Tibial nerve (tissue), 4 donors: ENCODE data around the gene OPRD1. TPM values are rescaled to one million over a fixed set of nuclear protein-coding genes. Genes with fewer than 3 reads are reported as not detected.

Experiments used
- DNase-seq, 2 donors: peaks; one replicate each; pipeline ENCODE4 v3.0.0-alpha.2; 2019; ENCODE audit warnings: low spot score in 2 of 2
- H3K27ac ChIP-seq, 4 donors: fragments of 200-600 bp; sonication (generic) in 3 of 4; one replicate each; pipeline ENCODE4 v1.5.1; 2017 to 2019; ENCODE audit warnings: mild to moderate bottlenecking in 1 of 4
- H3K27me3 ChIP-seq, 2 donors: fragments of 200-600 bp; sonication (generic) in 1 of 2; one replicate each; pipeline versions ENCODE4 v1.5.1 to v1.6.0; 2017 to 2019
- H3K36me3 ChIP-seq, 3 donors: fragments of 200-600 bp; sonication (generic); one replicate each; pipeline ENCODE4 v1.5.1; 2018 to 2019
- H3K4me1 ChIP-seq, 4 donors: fragments of 200-600 bp; sonication (generic) in 3 of 4; one replicate each; pipeline ENCODE4 v1.5.1; 2017 to 2019
- H3K4me3 ChIP-seq, 4 donors: fragments of 200-600 bp; sonication (generic) in 3 of 4; one replicate each; pipeline ENCODE4 v1.5.1; 2017 to 2019; ENCODE audit warnings: mild to moderate bottlenecking in 1 of 4, moderate library complexity in 1 of 4
- H3K9me3 ChIP-seq, 4 donors: fragments of 200-600 bp; sonication (generic) in 3 of 4; one replicate each; pipeline ENCODE4 v1.5.1; 2017 to 2019
- EP300 ChIP-seq, 2 donors: sonication (generic); formaldehyde crosslinking; IDR thresholded peaks; one replicate each; pipeline ENCODE4 v1.6.1; 2017; ENCODE audit warnings: antibody characterized with exemption in 2 of 2, mild to moderate bottlenecking in 1 of 2
- POLR2A ChIP-seq, 2 donors: fragments of 450-650 bp; IDR thresholded peaks; one replicate each; pipeline ENCODE4 v1.6.1; 2017; ENCODE audit warnings: antibody characterized with exemption in 2 of 2, mild to moderate bottlenecking in 2 of 2, moderate library complexity in 2 of 2
- WGBS, 2 donors: methylation state at CpG; one replicate each; pipeline ENCODE4 v1.1.5; 2018; 5-methylcytosine and 5-hydroxymethylcytosine counted together
- total RNA-seq, 4 donors: library from RNA; depleted of rRNA; stranded (reverse); fragments of >200 nt; gene quantifications; one replicate each; pipeline ENCODE4 v1.1.0, GENCODE V29; 2016
- TF ChIP-seq, protein P1 (sequence below), 5 experiments: fragments of 200-600 bp in 3 of 5; fragments of 450-650 bp in 2 of 5; sonication (generic) in 3 of 5; IDR thresholded peaks; one replicate each; pipeline ENCODE4 v1.5.1; 2016 to 2019; ENCODE audit warnings: antibody characterized with exemption in 5 of 5, mild to moderate bottlenecking in 3 of 5, moderate library complexity in 2 of 5

OPRD1 gene
- total RNA-seq, 4 donors from 2014 or later, result not detected

DNA sequence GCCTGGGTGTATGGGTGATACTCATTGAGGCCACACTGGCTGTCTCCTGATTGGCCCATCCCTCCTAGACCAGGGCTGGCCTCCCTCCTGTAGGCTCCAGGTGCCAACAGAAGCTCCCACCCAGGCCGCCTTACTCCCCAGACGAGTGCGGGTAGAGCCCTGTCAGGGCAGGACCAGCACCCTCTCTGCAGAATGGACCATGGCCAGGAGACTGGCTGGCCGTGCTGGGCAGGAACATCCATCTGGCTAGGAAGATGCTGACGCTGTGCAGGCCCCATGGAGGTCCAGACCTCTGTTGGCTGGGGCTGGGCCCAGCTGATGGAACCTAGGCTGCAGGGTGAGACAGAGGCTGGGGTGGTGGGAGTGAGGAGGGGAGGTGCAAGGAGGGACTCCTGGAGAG is 77.4 kb downstream of the OPRD1 start:
- no peak overlapping the region for H3K27ac ChIP-seq
- DNase-seq, result no peak
- H3K27me3 ChIP-seq, result peaks cover 0 to 9% of the 10 kb centered on the region in 2 donors
- TF ChIP-seq, protein P1, sequence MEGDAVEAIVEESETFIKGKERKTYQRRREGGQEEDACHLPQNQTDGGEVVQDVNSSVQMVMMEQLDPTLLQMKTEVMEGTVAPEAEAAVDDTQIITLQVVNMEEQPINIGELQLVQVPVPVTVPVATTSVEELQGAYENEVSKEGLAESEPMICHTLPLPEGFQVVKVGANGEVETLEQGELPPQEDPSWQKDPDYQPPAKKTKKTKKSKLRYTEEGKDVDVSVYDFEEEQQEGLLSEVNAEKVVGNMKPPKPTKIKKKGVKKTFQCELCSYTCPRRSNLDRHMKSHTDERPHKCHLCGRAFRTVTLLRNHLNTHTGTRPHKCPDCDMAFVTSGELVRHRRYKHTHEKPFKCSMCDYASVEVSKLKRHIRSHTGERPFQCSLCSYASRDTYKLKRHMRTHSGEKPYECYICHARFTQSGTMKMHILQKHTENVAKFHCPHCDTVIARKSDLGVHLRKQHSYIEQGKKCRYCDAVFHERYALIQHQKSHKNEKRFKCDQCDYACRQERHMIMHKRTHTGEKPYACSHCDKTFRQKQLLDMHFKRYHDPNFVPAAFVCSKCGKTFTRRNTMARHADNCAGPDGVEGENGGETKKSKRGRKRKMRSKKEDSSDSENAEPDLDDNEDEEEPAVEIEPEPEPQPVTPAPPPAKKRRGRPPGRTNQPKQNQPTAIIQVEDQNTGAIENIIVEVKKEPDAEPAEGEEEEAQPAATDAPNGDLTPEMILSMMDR (IDR thresholded peaks at IDR 0.05), result no peak
- TF ChIP-seq EP300 (IDR thresholded peaks at IDR 0.05), result no peak
- TF ChIP-seq POLR2A (IDR thresholded peaks at IDR 0.05), result no peak
- H3K4me3 ChIP-seq, result no peak overlapping the region
- H3K9me3 ChIP-seq, result no peaks in the 10 kb centered on the region
- H3K36me3 ChIP-seq, result no peaks in the 10 kb centered on the region
- H3K4me1 ChIP-seq, result peaks cover 0 to 33% (median 20%) of the 10 kb centered on the region in 4 donors
- WGBS, 2 donors, result 63 to 92% methylated on average over 2 to 4 of the region's 5 CpGs

DNA sequence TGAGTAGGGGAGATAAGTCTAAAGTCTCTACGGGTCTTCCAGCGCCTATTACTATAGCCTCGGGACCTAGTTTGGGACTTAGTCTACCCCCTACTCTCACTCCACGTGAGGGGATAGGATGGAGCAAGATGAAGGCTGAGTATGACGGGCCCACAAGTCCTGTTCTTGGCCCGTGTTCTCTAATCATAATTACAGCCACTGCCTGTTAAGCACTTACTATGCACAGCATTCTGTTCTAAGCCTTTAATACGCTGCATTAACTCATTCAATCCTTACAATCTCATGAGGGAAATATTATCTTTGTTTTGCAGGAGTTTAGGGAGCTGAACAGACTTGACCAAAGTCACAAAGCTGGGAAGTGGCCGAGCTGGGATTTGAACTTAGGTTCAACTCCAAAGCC is 78.5 kb downstream of the OPRD1 start:
- no peaks in the 10 kb centered on the region for H3K36me3 ChIP-seq
- H3K27me3 ChIP-seq, result peaks cover 0 to 9% of the 10 kb centered on the region in 2 donors
- H3K4me3 ChIP-seq, result no peak overlapping the region
- H3K4me1 ChIP-seq, result peaks cover 0 to 24% (median 14%) of the 10 kb centered on the region in 4 donors
- DNase-seq, result no peak
- H3K27ac ChIP-seq, result no peak overlapping the region
- H3K9me3 ChIP-seq, result no peaks in the 10 kb centered on the region
- TF ChIP-seq, protein P1 (IDR thresholded peaks at IDR 0.05), result no peak
- TF ChIP-seq EP300 (IDR thresholded peaks at IDR 0.05) (no peak), POLR2A (IDR thresholded peaks at IDR 0.05) (no peak)
- WGBS, 2 donors, result 74 to 75% methylated on average over 8 of the region's 8 CpGs

DNA sequence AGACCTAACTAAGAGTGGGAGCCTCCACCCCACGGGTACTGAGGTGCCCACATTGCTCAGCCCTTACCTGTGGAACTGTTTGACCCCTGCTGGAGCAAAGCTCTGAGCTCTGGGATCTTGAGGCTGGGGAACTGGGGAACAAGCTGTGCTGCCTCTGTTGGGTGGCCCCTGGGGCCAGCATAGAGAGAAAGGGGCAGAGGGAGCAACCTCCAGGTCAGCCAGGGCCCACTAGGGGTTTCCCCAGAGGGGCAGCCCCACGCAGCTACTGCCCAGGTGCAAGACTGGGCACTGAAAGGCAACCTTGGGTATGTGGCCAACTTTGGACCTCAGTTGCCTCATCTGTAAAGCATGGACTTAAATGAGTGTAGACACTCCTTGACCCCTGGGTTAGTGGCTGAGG is 78.9 kb downstream of the OPRD1 start:
- WGBS, 2 donors, result 47 to 66% methylated on average over 2 of the region's 2 CpGs
- no peak overlapping the region for H3K27ac ChIP-seq
- no peak for TF ChIP-seq EP300 (IDR thresholded peaks at IDR 0.05)

DNA sequence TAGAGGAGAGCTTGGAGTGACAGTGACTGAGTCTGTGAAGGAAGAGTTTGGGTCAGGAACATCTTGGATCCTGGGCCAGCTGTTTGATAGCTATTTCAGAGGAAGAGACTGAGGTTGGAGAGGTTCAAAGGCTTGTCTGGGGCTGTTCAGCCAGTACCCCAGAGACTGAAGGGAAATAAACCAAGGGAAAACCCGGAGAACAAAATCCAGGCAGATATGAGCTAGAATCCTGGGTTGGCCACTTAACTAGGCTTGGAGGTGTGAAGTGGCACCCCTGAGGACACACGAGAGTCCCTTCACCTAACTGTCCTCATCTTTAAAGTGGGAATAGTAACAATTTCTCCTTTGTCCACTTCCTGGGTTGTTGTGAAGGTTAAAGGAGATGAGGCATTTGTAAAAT is 79.3 kb downstream of the OPRD1 start:
- TF ChIP-seq POLR2A (IDR thresholded peaks at IDR 0.05) (no peak), EP300 (IDR thresholded peaks at IDR 0.05) (no peak)
- TF ChIP-seq, protein P1 (IDR thresholded peaks at IDR 0.05), result no peak
- Histone ChIP-seq H3K27me3 (peaks cover 0 to 9% of the 10 kb centered on the region in 2 donors), H3K9me3 (no peaks in the 10 kb centered on the region), H3K4me1 (peaks cover 0 to 19% (median 10%) of the 10 kb centered on the region in 4 donors), H3K27ac (no peak overlapping the region), H3K36me3 (no peaks in the 10 kb centered on the region), H3K4me3 (no peak overlapping the region)
- 56 to 62% methylated on average over 2 of the region's 2 CpGs for WGBS, 2 donors
- DNase-seq, result no peak

More for the DNA sequence above, 78.9 kb downstream of the OPRD1 start:
- Histone ChIP-seq H3K27me3 (peaks cover 0 to 9% of the 10 kb centered on the region in 2 donors), H3K9me3 (no peaks in the 10 kb centered on the region), H3K36me3 (no peaks in the 10 kb centered on the region), H3K4me3 (no peak overlapping the region), H3K4me1 (peaks cover 0 to 24% (median 12%) of the 10 kb centered on the region in 4 donors)
- no peak for DNase-seq

DNA sequence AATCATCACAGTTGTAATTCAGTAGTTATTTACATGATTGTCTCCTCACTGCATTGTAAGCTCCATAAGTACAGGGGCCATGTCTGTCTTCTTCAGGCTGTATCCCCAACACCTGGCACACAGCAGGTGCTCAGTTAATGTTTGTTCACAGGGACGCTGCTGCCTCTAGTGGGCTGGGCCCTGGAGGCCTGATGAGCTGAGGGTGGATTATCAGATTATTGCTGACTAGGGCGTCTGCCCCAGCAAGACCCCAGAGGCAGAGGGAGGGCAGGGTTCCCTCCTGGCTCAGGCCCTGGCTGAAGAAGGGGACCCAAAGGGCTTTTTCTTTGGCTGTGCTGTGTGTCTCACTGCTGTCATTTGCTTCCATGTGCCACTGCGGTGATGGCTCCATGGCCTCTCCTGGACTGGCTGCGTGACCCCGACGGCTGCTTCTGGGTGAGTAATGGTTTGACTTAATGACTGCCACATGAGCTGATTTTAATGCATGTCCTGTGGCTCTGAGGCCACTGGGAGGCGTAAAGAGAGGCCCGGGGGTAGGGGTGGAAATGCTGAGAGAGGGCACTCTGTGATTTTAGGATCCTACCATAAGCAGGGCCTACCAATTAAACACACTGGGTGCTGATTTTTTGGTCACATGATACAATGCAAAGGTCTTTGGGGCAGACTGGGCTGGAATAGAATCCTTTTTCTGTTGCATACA is 81.6 kb downstream of the OPRD1 start:
- DNase-seq, result no peak
- Histone ChIP-seq H3K4me1 (peaks cover 0 to under 1% (median 0%) of the 10 kb centered on the region in 4 donors), H3K27ac (no peak overlapping the region), H3K4me3 (no peak overlapping the region), H3K9me3 (no peaks in the 10 kb centered on the region), H3K27me3 (no peaks in the 10 kb centered on the region), H3K36me3 (no peaks in the 10 kb centered on the region)
- TF ChIP-seq EP300 (IDR thresholded peaks at IDR 0.05) (no peak), POLR2A (IDR thresholded peaks at IDR 0.05) (no peak)
- TF ChIP-seq, protein P1 (IDR thresholded peaks at IDR 0.05), result no peak
- WGBS, 2 donors, result 48 to 69% methylated on average over 7 to 8 of the region's 8 CpGs
